ENCODE results near the gene FFAR2.

- no peak for TF ChIP-seq CTCF (IDR thresholded peaks at IDR 0.05; ENCODE audit: extremely low read depth in 1 of 2, insufficient read depth in 1 of 2, low read depth in 1 of 2, low read length in 2 of 2)
- TF ChIP-seq EZH2 (IDR thresholded peaks at IDR 0.05; ENCODE audit: borderline replicate concordance, low read depth, low read length, severe bottlenecking), result no peak
- TF ChIP-seq POLR2A (IDR thresholded peaks at IDR 0.05; ENCODE audit: low read depth, low read length), result no peak
- no peak for TF ChIP-seq MYC (IDR thresholded peaks at IDR 0.05; ENCODE audit: low read depth, low read length)
- no peak for TF ChIP-seq POLR2AphosphoS5 (IDR thresholded peaks at IDR 0.05; ENCODE audit: insufficient read depth, low read depth, low read length)
- no peak for TF ChIP-seq MAX (IDR thresholded peaks at IDR 0.05; ENCODE audit: insufficient read depth, insufficient read length)
- no peak for TF ChIP-seq JUN (IDR thresholded peaks at IDR 0.05; ENCODE audit: borderline replicate concordance, insufficient read depth, insufficient read length, low read depth)
Measured at GRCh38 chr19:35483089-35483488, 35.0 kb downstream of the FFAR2 start.
